ENCODE results near the gene PIK3IP1.

The PIK3IP1 gene

GRCh38 chr22:31278626-31279326 is 13.5 kb downstream of the PIK3IP1 start:
- DNase-seq: no peak

- no peak for DNase-seq
These were observed 14.1 kb downstream of the PIK3IP1 start for GRCh38 chr22:31278151-31278621.

- no peak for DNase-seq
These were observed 14.5 kb downstream of the PIK3IP1 start for GRCh38 chr22:31277741-31278140.

- no peak for DNase-seq
These were observed 15.7 kb downstream of the PIK3IP1 start for GRCh38 chr22:31276426-31277167.

GRCh38 chr22:31275576-31275975 is 16.7 kb downstream of the PIK3IP1 start:
- DNase-seq: no peak

GRCh38 chr22:31275018-31275417 is 17.3 kb downstream of the PIK3IP1 start:
- no peak for DNase-seq

- DNase-seq: no peak
These were observed 18.3 kb downstream of the PIK3IP1 start for GRCh38 chr22:31274017-31274416.

GRCh38 chr22:31272522-31273446 is 19.5 kb downstream of the PIK3IP1 start:
- DNase-seq: peak; percentile 80

GRCh38 chr22:31271485-31271884 is 20.8 kb downstream of the PIK3IP1 start:
- DNase-seq: no peak

- no peak for DNase-seq
These were observed 21.3 kb downstream of the PIK3IP1 start for GRCh38 chr22:31271026-31271425.

- DNase-seq: no peak
These were observed 22.3 kb downstream of the PIK3IP1 start for GRCh38 chr22:31269892-31270579.

GRCh38 chr22:31268281-31268680 is 24.0 kb downstream of the PIK3IP1 start:
- DNase-seq: no peak

- DNase-seq: no peak
These were observed 28.2 kb downstream of the PIK3IP1 start for GRCh38 chr22:31263896-31264640.

GRCh38 chr22:31262312-31263133 is 29.8 kb downstream of the PIK3IP1 start:
- no peak for DNase-seq

GRCh38 chr22:31260474-31260856 is 31.8 kb downstream of the PIK3IP1 start:
- no peak for DNase-seq

- DNase-seq: no peak
These were observed 32.4 kb downstream of the PIK3IP1 start for GRCh38 chr22:31259798-31260473.

GRCh38 chr22:31253949-31254348 is 38.3 kb downstream of the PIK3IP1 start:
- DNase-seq: no peak

- no peak for DNase-seq
These were observed 41.3 kb downstream of the PIK3IP1 start for GRCh38 chr22:31250740-31251600.
